ENCODE measurements around the gene G6PD. TPM values are rescaled to one million over a fixed set of nuclear protein-coding genes. Genes with fewer than 3 reads are reported as not detected.

G6PD gene
- total RNA-seq, 1 experiment from 2014 or later, result 32.0 TPM

DNA sequence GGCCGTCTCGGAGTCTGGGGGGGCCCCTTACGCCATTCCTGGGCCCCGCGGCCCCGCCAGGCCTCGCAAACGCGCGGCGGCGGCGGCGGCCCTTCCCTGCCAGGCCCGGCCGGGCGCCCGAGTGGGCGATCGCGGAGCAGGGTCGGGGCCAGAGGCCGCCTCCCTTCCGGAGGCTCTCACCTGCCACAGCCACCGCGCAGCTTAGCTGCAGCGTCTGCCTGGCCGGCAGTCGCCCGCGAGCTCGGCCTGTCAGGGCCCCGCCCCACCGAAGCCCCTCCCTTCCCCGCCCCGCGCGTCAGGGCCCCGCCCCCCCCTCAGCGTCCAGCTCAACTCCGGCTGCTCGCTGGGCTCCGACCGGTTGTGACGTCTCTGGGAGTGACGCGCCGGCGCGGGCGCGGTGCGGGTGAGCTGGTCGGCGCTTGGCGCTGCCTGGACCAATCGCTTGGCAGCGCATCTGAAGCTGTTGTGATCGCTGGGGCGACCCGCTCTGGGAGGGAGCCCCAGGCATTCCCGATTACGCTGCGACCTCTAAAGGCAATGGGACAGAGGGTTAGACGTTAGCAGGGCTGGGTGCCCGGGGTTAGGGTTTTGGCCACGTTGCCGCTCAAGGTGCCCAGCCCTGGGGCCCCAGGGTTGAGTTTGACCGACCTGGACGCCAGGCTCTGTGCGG, 56.1 kb downstream of the G6PD start, which contains the start of gene SLC10A3:
SLC10A3 (minus strand) TSS at position 216 of the 670 bp plus-strand sequence. CDS start 1,689 bp downstream, outside the sequence.
- DNase-seq (ENCODE audit: low spot score), result peak; percentile 91
- in situ Hi-C loops (cut with HindIII; ENCODE audit: low sequenced_read_pairs), result no loop called here

DNA sequence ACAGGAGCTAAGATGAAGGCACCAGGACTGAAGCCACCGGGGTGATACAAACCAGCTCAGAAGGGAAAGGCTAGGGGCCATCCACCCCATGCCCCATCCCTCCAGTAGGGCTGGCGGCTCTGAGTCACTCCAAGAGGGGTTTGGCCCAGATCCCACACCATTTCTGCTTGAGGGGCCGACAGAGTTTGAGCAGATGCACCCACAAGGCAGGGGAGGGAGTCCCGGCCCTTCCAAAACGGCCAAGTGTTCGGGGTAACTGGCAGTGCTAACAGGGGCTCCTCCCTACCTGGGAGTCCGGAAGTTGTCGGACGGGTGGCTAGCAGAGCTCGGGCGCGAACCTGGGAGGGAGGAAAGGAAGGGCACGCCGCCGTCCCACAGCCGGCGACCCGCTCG, 56.6 kb downstream of the G6PD start:
- DNase-seq (ENCODE audit: low spot score), result no peak
- in situ Hi-C loops (cut with HindIII; ENCODE audit: low sequenced_read_pairs), result no loop called here

DNA sequence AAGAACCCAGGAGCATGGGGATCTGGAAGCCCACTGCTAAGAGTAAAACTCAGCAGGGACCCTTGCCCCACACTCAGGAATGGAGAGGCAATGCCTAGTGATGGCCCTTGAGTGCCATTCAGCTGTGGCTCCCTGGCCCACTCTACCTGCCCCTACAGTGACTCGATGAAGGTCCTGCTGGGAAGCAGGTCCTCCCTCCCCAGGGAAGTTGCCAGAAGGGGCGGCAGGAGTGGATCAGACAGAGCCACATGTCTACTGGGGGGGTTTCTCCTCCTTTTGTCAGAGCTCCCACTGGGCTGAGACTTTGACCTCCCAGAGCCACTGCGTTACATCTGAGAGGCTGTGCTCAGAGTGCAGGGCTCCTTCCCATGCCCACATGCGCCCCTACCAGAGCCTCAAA, 57.5 kb downstream of the G6PD start:
- no peak for DNase-seq (ENCODE audit: low spot score)
- in situ Hi-C loops (cut with HindIII; ENCODE audit: low sequenced_read_pairs), result no loop called here

DNA sequence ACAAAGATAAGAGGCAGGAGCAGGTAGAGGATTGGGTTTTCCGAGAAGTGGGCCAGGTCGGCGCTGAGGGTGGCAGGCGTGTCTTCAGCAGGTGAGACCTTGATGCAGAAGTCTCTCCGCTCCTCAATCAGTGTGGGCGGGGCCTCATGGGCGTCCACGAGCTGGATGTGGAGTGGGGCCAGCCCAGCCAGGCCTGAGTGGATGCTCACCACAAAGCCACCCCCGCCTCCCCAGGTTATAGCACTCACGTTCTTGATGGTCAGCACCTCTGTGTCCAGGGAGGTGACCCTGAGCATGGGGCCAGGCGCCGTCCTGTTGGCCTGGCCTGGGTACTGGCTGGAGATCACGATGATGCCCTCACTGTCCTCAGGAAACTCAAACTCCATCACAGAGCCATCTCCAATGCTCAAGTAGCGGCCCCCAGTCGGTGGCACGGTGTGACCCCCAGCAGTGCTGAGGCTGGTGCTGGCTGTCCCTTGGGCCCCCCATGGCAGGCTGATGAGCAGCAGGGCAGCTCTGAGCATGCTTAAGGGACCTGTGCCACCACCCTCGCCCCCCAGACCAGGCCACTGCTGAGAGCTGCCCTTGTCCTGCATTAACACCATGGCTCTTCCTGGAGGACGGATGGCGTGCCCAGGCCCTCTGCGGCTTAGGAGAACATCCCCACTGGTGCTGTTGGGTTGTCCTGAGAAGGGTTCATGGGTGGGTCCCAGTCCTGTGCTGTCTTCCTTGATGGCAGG, 58.1 kb downstream of the G6PD start:
- no peak for DNase-seq (ENCODE audit: low spot score)
- in situ Hi-C loops (cut with HindIII; ENCODE audit: low sequenced_read_pairs), result no loop called here

GRCh38 chrX:154487518-154488290, 58.9 kb downstream of the G6PD start:
- in situ Hi-C loops (cut with HindIII; ENCODE audit: low sequenced_read_pairs), result no loop called here

GRCh38 chrX:154486396-154487207, 60.0 kb downstream of the G6PD start, which contains the start of gene UBL4A:
UBL4A (minus strand) TSS chrX:154486615; CDS start chrX:154486584, 31 bp downstream.
- in situ Hi-C loops (cut with HindIII; ENCODE audit: low sequenced_read_pairs), result no loop called here

More at GRCh38 chrX:154487518-154488290, 58.9 kb downstream of the G6PD start:
- DNase-seq (ENCODE audit: low spot score), result no peak

GRCh38 chrX:154486052-154486395, 60.6 kb downstream of the G6PD start:
- DNase-seq (ENCODE audit: low spot score), result no peak
- in situ Hi-C loops (cut with HindIII; ENCODE audit: low sequenced_read_pairs), result no loop called here

More at GRCh38 chrX:154486396-154487207, 60.0 kb downstream of the G6PD start, which contains the start of gene UBL4A:
- no peak for DNase-seq (ENCODE audit: low spot score)

DNA sequence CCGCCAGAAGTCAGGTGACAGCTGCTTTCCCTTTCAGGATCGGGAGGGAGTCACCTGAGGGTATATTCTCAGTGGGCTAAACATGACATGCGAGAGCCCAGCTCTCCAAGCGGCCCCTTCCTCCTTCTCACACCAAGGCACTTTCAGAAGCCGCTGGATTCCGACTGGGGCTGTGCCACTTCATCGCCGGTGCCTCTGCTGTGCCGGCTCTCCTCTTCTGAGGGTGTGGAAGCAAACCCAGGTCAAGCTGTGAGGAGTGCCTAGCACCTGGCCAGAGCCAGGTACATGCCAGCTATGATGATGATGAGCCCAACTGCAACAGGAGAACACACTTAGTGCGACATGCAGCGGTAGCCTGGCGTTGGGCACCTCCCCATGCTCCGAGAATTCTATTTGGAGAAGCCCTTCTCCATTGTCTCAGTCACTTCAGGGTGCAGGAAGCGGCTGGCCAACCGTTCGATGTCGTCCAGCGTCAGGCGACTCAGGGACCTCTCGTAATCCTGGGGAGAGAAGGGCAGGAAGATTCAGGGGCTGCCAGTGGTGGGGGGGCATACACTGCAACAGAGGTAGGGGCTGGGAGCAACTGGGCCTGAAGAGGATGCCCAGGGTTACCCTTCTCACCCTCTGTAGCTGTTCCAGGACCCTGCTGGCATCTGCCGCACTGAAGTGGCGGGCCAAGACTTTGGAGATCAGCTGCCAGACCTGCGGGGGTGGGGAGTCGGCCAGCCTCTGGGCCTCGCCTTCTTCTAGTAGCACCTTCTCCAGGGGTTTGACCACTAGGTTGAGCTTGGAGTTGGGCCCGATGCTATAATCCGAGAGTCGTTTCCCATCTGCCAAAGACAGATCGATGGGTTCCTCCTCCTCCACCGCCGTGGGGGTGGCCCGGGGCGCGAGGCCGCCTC, 61.2 kb downstream of the G6PD start:
- in situ Hi-C loops (cut with HindIII; ENCODE audit: low sequenced_read_pairs), result no loop called here
- DNase-seq (ENCODE audit: low spot score), result no peak

DNA sequence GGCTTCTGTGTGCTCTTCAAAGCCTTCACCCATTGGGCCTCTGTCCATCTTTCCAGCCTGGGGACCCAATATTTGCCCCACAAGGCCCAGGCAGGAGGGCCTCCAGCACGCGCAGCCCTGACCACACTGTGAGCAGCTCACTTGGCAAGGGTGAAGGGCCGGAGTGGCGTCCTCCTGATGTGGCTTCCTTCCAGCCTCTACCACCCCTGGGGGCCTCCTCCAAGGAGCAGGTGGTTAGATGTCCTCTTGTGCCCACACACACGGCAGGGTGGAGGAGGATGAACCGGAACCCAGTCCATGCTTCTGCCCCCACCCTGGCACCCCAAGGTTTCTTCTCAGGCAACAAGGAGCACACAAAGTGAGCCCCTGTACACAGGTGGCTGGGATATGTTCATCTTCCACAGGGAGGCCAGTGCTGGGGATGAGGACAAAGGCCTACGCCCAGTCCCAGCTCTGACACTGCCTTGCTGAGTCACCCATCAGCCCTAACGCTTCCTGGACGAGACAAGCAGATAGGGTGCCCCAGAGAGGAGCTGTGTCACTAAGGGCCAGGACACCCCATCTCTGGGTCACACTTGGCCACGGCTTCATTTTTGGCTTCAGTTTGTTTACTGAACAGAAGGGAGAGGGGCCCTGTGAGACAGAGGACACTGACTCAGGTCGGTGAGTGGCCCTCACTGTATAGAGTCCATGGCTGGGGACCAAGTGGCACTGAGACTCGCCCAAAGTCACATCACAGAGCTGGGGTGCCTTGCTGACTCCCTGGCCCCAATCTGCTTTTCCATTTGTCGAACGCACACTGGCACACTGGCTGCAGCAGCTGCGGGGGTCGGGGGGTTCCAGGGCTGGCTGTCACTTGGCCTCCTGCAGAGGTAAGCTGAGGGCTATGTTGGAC, 62.1 kb downstream of the G6PD start:
- in situ Hi-C loops (cut with HindIII; ENCODE audit: low sequenced_read_pairs), result no loop called here
- no peak for DNase-seq (ENCODE audit: low spot score)

- DNase-seq (ENCODE audit: low spot score), result no peak
- in situ Hi-C loops (cut with HindIII; ENCODE audit: low sequenced_read_pairs), result no loop called here
These were observed 63.3 kb downstream of the G6PD start for GRCh38 chrX:154483325-154483724.

DNA sequence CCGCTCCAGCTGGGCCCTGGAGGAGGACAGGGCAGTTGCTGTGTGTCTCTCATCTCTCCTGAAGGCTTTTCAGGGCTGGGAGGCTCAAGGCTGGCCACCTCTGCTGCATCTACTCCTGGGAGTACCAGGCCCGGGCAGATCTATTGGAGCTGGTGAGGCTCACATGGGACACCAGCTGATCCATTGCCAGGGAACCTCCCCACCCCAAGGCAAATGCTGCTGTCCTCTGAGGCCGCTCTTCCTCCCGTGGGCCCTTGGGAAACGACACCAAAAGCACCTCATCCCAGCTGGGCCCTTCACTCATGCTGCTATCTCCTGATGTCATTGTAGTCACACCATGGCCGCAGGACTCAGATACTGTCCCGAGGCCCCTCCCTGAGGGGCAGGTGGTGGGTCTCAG, 63.9 kb downstream of the G6PD start:
- no peak for DNase-seq (ENCODE audit: low spot score)
- in situ Hi-C loops (cut with HindIII; ENCODE audit: low sequenced_read_pairs), result no loop called here

- DNase-seq (ENCODE audit: low spot score), result no peak
- in situ Hi-C loops (cut with HindIII; ENCODE audit: low sequenced_read_pairs), result no loop called here
These were observed 64.6 kb downstream of the G6PD start for GRCh38 chrX:154481911-154482601.

Other genes with a start within 250 kb of the G6PD start
- gene FLNA, start 172.2 kb downstream of the G6PD start, total RNA-seq (2014; rRNA removed; shearing (Covaris generic)), result 811 and 832 TPM in 2 replicates
- 49.8 and 72.5 TPM in 2 replicates for gene EMD, start 167.6 kb downstream of the G6PD start, total RNA-seq (2014; rRNA removed; shearing (Covaris generic))
- gene RPL10, start 148.5 kb downstream of the G6PD start, total RNA-seq (2014; rRNA removed; shearing (Covaris generic)), result 2,883 and 3,419 TPM in 2 replicates
- 20.5 and 41.3 TPM in 2 replicates for gene DNASE1L1, start 137.6 kb downstream of the G6PD start, total RNA-seq (2014; rRNA removed; shearing (Covaris generic))
- 16.9 and 39.4 TPM in 2 replicates for gene TAFAZZIN, start 135.3 kb downstream of the G6PD start, total RNA-seq (2014; rRNA removed; shearing (Covaris generic))
- gene ATP6AP1, start 118.2 kb downstream of the G6PD start, total RNA-seq (2014; rRNA removed; shearing (Covaris generic)), result 48.9 and 60.6 TPM in 2 replicates
- 51.4 and 57.6 TPM in 2 replicates for gene GDI1, start 109.7 kb downstream of the G6PD start, total RNA-seq (2014; rRNA removed; shearing (Covaris generic))
- gene FAM50A, start 102.7 kb downstream of the G6PD start, total RNA-seq (2014; rRNA removed; shearing (Covaris generic)), result 56.1 and 63.4 TPM in 2 replicates
- gene PLXNA3, start 88.6 kb downstream of the G6PD start, total RNA-seq (2014; rRNA removed; shearing (Covaris generic)), result 3.6 and 6.0 TPM in 2 replicates
- 72.0 and 79.9 TPM in 2 replicates for gene LAGE3, start 67.6 kb downstream of the G6PD start, total RNA-seq (2014; rRNA removed; shearing (Covaris generic))
- gene UBL4A, start 60.2 kb downstream of the G6PD start, total RNA-seq (2014; rRNA removed; shearing (Covaris generic)), result 48.2 and 58.1 TPM in 2 replicates
- gene SLC10A3, start 56.2 kb downstream of the G6PD start, total RNA-seq (2014; rRNA removed; shearing (Covaris generic)), result 12.6 and 24.0 TPM in 2 replicates
- gene FAM3A, start 30.6 kb downstream of the G6PD start, total RNA-seq (2014; rRNA removed; shearing (Covaris generic)), result 47.5 and 47.8 TPM in 2 replicates
- 12.0 and 13.2 TPM in 2 replicates for gene IKBKG, start 774 bp upstream of the G6PD start, total RNA-seq (2014; rRNA removed; shearing (Covaris generic))
- not detected in 2 replicates for gene CTAG1A, start 38.3 kb upstream of the G6PD start, total RNA-seq (2014; rRNA removed; shearing (Covaris generic))
- not detected in 2 replicates for gene CTAG1B, start 72.4 kb upstream of the G6PD start, total RNA-seq (2014; rRNA removed; shearing (Covaris generic))
- gene CTAG2, start 106.7 kb upstream of the G6PD start, total RNA-seq (2014; rRNA removed; shearing (Covaris generic)), result not detected in 2 replicates
- not detected in 2 replicates for gene GAB3, start 204.2 kb upstream of the G6PD start, total RNA-seq (2014; rRNA removed; shearing (Covaris generic))
- 43.6 and 56.7 TPM in 2 replicates for gene DKC1, start 216.0 kb upstream of the G6PD start, total RNA-seq (2014; rRNA removed; shearing (Covaris generic))

Measured in G401 (cell line).